Inflammatory macrophage (primary cell): Measurements from ENCODE around the gene OTOL1.
A peak's percentile ranks its signal among the peaks of the same experiment; 100 is the strongest.
"Not testable (repeated sequence)": the region's sequence is repeated elsewhere in the genome, so short reads cannot be mapped to it uniquely, and the experiment has no call there.

Experiments
- DNase-seq, 2 donors: peaks; one replicate each; pipeline ENCODE4 v3.0.0-alpha.2; 2020 to 2022
- total RNA-seq, 18 experiments: gene quantifications; one replicate each; lab custom pipeline; 2026; ENCODE audit warnings: mixed read lengths in 6 of 18, inconsistent platforms in 2 of 18; lab: John Stamatoyannopoulos, UW

OTOL1 gene
- total RNA-seq = 0 to 0.08 (median 0) reads per million in 18 experiments

DNA sequence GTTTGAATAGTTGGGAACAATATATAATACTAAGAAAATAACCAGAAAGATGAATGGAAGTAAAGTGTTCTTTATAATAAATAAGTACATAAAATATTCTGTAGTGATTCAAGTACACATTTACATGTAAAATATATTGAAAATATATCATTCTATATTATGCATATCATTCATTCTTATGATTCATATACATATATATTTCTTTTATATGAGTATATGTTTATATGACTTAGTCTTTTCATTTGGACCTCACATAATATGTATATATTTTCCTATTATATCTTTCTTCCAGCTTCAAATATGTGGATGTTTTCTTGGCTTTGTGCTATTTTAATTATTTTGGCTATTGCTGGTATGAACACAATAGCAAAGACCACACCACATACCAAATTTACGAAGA is at the start of gene OTOL1:
TSS of gene OTOL1 (plus strand) at position 301 of the 400 bp plus-strand sequence. CDS start at position 301, 0 bp downstream.
- DNase-seq = no peak

DNA sequence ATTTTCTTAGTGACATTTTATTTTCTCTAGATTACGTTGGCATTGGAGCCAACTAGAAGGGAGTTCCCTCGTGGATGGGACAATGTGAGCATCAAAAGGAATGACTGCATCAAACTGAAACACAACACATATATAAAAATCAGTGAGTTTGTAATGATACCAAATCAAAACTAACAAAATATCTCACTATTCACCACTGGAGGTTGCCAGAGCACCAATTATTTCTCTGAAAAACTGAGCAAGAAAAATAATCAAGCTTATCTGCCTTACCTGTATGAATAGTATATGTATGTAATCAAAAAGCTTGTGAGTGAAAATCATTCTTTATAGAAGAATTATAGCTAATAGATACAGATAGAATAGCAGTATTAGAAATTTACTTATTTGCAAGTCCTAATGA is 46.8 kb upstream of the OTOL1 start:
- no peak for DNase-seq

DNA sequence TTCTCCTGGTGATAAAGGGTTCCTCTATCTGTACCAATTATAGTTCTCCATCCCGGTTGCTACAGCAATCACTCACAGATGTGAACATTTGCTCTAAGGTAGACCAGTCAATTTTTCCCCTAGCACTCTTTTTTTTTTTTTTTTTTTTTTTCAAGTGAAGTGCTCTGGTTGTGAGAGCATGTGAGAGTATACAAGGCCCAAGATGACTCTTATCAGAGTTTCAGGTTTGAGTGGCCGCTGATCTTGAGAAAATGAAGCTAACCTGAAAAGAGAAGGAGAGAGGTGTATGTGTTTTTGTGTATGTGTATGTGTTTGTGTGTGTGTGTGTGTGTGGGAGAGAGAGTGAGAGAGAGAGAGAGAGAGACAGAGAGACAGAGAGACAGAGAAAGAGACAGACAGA is 44.4 kb upstream of the OTOL1 start:
- DNase-seq = no peak

DNA sequence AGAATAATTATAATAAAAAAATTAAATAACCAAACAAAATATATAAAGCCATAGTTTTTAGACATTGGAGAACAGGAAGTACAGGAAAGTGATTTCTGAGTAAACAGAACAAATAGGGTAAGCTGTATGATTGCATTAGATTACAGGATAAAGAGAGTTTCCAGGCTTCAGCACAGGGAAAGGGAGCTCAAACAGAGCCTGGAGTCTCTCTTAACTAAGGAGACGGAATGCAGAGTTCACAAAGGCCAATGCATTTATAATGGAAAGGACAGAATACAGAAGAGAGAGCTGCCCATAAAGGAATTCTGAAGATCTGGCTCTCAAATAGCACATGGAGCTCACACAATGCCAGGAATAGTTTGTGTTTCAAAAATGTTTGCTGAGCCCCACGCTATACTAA is 42.0 kb upstream of the OTOL1 start:
- DNase-seq = no peak

DNA sequence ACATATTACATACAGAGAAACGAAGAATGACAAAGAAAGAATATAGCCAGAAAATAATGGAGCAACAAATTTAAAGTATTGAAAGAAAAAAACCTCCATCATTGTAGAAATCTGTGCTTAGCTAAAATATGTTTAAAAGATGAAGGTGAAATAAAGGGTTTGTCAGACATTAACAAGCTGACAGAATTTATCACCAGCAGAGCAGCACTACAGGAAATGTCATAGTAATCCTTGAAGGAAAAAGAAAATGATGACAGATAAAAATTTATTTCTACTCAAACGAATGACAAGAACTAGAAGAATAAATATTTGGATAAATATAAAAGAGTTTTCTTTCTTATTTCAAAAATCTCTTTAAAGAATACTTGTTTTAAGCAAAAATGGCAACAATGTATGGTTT is 40.6 kb upstream of the OTOL1 start:
- no peak for DNase-seq

DNA sequence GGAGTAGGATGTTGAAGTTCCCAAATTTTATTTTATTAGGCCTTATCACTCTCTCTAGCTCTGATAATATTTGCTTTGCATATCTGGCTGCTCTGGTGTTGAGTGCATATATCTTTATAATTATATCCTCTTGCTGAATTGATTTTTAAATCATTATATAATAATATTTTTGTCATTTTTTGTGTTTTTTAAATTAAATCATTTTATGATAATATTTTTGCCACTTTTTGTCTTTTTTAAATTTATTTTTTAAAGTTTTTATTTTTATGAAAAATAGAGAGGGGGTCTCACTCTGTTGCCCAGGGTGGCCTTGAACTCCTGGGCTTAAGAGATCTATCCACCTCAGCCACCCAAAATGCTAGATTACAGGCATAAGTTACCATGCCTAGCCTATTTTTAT is 34.5 kb upstream of the OTOL1 start:
- no peak for DNase-seq

DNA sequence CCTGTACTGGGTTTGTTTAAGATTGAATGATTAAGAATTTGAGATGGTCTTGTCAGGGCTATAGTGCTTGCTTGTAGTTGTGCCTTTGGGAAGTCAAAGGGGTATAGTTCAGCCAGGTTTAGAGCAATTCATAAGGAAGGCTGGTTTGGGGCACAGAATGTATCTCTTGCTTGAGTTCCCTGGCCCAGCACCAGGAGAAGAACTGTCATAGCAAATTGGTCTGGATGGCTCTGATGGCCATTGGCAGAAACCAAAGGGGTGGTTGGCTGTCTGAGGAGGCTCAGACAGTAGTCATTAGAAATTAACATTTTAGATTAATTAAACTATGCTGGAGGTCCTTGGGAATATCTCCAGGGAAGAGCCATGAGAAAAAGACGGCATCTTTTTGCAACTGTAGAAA is 25.4 kb upstream of the OTOL1 start:
- DNase-seq = no peak

DNA sequence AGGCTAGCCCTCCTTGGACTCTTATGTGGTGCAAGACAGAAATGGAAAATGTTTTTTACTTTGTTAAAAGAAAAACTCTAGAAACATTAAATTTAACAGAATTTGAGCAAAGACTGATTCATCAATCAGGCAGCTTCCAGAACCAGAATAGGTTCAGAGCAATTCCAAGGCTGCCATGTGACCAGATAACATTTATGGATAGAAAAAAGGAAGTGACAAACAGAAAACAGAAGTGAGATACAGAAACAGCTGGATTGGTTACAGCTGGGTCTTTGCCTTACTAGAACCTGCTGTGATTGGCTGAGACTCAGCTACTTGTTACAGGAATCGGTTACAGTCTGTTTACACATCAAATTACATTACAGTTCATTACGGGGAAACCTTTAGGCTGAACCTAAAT is 22.5 kb upstream of the OTOL1 start:
- no peak for DNase-seq

DNA sequence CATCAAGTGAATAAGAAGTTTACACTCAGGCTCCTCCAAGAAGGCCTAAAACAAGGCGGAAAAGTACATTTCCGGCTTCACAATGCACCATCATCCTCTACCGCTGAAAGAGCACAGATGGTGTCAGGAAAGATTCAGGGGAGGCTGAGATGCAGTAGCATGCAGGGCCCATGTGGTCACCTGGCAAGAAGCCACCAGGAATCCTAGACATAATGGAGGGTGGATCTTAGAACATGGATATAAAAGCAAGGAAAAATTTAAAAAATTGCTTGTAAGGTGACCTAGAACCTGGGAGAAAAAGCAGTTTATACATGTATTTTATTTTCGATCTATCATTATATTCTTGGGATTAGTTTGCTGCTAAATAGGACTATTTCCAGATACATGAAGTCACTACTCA is 21.9 kb upstream of the OTOL1 start:
- DNase-seq = no peak

DNA sequence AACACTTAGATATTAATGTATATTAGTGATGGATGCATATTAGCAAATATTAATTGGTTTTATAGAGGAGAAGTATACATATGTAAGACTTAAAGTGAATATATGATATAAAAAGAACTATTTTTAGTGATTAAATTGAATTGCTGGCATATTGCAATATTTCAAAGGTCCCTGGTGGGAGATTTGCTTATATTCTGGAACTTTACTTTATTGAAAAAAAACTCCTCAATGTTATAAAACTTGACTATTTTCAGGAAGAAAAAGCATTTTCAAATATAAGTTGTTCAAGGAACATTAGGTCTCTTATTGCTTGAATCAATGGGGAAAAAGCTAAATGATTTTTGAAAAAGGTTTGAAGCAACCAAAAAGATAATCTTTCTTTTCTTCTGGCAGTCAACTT is 21.4 kb upstream of the OTOL1 start:
- no peak for DNase-seq

DNA sequence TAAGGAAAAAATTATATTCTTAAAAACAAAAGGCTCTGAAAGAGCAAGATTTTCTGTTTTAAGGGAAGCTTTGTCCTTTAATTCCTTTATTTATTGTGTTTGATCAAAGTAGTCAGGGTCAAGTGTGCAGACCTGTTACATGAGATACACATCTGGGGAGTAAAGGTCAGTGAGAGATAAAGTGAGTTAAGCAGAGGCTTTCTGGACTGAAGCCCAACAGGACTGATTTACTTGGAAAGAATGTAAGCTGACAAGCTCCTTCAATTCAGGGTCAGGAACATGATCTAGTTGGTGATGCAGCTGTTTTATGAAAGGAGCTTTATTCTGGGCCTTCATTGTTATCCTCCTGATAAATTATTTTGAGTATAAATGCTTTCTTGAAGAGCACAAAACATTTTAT is 20.7 kb upstream of the OTOL1 start:
- DNase-seq = no peak

DNA sequence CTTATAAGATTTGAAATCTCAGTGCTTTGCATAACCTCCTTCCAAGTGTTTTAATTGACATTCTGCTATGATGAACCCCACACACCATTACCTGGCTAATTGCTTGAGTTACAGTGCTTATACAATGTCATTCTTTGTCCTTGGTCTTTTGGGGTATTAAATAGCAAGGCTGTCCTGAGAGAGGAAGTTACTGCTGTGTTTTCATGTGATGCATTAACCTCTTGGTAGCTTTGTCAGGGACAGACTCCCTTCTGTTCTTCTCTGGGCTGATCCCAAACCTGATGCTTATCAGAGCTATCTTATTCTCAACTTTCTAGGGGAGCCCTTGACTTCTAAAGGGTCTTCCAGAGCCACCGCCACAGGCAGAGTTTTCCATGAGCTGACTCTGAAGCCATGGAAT is 12.4 kb upstream of the OTOL1 start:
- DNase-seq = no peak

DNA sequence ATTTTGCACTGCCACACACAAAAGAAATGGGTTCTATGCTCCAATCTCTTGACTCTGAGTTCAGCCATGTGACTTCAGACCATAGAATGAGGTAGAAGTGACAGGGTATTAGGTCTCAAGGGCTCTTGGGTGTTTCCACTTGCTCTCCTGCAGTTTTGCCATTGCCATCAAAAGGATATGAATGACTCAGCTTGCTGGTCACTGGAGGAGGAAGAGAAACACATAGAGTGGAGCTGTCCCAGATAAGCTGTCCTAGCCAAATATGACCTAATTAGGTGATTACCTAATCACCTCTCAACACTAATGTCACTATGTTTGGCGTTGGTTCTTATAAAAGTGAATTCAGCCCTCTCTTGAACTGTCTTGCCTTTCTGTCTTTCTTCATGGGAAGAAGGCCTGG is 8.3 kb upstream of the OTOL1 start:
- peak in 1 of 2 donors; percentile 58 for DNase-seq

DNA sequence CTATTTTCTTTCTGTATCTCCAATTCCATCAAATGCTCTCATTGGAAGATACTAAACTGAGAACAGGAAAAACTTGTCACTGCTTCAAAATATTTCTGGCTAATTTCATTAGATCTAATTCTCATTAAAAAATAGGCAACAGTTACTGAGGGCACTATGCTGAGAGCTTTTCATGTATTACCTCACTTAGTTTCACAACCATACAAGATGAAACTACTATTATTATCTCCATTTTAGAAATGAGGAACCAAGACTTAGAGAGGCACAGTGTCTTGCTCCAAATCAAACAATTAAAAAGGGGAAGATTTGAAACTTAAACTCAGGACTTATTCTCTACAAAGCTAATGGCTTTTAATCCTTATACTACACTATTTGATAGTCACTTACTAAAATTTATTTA is 7.2 kb upstream of the OTOL1 start:
- peak; percentile 17 to 85 for DNase-seq

DNA sequence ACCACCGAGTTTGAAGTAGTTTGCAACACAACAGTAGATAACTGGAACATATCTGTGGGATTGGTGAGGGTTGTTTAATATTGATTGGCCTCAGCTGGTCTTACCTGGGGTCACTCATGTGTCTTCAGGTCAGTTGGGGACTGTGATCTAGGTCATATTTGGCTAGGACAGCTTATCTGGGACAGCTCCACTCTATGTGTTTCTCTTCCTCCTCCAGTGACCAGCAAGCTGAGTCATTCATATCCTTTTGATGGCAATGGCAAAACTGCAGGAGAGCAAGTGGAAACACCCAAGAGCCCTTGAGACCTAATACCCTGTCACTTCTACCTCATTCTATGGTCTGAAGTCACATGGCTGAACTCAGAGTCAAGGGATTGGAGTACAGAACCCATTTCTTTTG is 5.8 kb upstream of the OTOL1 start:
- not testable (repeated sequence) for DNase-seq

DNA sequence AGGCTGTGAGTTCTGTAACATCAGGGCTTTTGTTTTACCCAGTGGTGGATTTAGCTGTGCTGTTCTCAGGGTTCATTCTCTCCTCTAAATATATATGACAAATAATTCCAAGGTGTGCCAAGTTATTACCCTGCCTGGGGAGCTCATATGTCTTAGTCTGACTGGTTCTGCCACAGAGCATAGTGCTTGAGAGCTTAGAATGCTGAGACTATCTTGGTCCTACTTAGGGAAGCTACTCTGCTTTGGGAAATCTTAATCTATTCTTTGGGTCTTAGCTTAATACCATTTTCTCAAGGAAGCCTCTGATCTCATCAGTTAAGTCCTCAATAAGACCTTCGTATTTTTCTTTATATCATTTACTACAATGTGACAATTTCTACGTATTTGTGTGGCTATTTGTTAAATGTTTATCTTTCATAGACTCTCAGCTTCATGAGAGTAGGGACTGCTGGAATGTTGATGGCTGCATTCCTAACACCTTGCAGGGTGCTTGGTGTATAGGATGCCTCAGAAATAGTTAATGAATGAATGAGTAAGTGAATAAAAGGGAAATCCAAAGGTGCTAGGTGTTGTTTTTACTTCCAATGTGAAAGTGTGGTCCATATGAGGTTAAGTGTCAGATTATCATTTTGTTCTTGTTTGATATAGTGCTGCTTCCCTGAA is 1.8 kb downstream of the OTOL1 start:
- DNase-seq = no peak

DNA sequence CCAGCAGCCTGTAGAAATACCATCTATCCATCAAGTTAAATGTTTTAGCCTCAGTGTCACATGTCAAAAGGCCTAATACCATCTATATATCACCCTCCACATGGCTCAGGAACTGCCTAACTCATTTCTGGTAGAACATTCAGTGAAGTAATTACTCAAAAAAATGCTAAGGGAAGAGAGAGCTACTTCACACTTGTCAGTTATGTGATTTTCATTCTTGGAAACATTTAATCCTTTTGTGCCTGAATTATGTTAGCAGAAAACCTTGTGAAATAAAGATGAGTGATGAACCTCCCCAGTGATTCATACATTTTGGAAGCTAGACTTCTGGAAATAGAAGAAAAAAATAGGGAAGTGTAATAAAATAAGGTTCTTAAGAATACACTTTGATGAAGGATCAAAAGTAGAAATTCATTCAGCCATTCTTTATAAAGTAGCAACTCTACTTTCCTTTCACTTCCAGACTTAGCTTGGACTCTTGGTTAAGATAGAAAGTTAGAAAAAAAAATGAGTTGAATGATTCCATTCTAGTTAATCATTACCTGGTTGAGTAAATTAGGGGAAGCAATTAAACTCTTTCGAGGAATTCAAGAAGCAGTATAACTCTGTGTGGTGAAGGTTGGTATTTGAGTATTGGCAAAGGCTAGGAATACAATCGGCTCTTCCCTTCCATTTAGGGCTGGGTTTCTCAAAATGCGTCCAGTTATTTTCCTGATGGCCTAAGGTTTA is 3.6 kb downstream of the OTOL1 start:
- DNase-seq = peak in 1 of 2 donors; percentile 3

DNA sequence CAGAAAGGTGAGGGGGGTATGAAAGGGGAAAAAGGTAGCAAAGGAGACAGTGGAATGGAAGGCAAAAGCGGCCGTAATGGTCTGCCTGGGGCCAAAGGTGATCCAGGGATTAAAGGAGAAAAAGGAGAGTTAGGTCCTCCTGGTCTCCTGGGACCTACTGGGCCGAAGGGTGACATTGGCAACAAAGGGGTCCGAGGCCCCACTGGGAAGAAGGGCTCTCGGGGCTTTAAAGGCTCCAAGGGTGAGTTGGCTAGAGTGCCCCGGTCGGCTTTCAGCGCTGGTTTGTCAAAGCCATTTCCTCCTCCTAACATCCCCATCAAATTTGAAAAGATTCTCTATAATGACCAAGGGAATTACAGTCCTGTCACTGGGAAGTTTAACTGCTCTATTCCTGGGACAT is 6.7 kb downstream of the OTOL1 start:
- no peak for DNase-seq

DNA sequence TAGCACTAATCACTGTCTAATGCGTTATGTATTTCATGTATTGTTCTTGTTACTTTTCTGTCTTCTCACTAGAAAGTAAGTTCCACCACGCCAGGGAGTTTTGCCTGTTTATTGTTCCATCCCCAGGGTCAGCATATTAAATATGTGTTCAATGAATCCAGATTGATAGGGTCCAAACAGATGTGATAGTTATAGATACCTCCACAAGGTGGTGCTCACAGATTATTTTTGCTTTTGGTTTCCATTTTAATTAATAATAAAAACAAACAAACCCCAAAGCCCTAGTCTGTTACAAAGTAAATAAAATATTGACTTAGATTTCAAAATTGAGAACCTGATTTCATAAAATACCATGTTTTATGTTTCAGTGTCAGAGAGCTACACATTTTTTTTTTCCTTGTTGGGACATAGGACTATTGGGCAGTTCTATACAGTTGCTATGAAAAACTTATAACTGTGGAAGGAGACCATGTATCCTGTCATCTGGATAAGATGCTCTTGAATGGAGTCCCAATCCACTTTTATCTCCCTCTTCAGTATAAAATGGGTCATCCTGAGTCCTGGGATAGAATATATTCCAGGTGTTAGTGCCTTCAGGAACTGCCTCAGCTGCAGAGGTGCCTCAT is 12.4 kb downstream of the OTOL1 start:
- DNase-seq = no peak

DNA sequence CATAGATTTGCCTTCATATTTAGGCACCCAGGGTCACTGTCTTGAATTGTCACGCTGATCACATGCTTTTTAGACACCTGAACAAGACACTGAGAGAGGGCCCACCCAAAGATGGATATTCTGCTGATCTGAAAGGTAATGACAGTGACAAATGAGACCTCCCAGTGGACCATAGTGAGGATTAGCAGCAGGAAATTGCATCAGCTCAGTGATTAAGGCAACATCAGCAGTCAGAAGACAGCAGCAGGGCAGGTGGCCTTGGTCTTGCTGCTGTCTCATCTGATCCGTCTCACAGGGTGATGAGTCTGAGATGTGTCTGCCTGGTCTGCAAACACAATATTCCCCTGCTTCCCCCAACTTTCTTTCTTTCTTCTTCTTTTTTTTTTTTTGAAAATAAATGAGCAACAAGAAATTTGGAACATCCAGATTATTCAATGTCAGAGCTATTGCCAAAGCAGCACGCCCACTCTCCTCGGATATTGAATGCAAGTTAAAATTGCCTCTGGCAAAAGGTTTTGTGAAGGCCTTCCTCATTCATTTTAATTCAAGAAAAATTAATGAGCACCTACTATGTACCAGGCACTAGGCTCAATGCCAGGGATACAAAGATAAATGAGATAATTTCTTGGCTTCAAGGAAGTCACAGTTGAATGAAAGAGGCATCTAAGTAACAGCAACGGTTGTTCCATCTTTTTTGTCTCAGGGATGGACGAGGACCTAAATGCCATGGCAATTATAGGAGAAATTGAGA is 14.1 kb downstream of the OTOL1 start:
- no peak for DNase-seq

DNA sequence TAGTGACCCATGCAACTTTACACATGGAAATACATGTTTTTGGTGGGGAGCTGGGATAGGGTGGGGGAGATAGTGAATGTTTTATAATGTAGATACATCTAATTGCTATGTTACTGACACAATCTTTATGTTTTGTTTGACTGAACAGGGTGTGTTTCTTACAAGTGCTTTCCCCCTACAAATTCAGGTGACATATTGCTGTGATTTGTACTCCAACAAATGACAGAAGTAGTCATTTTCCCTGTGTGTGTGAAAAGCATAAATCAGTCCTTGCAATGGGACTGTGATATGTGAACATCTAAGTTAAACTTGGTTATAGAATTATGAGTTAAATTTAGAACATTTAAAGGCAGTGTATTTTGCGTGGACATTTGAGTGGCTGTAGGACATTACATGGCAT is 27.3 kb downstream of the OTOL1 start:
- DNase-seq = no peak

DNA sequence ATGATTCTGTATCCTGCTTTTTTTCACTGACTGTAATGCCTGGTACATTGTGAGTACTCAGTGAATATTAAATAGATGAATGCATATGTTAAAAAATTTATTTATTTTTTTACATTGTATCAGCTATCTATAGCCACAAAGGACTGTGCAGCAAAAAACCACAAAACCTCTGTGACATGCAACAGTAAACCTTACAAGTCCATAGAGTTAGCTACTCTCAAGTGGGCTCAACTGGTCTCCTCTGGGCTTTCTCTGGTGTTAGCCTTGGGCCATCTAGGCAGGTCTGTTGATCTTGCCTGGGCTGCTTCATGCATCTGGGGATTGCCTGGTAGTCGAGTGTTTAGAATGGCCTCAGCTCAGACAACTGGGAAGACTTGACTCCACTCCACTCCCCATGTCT is 35.3 kb downstream of the OTOL1 start:
- DNase-seq = no peak

DNA sequence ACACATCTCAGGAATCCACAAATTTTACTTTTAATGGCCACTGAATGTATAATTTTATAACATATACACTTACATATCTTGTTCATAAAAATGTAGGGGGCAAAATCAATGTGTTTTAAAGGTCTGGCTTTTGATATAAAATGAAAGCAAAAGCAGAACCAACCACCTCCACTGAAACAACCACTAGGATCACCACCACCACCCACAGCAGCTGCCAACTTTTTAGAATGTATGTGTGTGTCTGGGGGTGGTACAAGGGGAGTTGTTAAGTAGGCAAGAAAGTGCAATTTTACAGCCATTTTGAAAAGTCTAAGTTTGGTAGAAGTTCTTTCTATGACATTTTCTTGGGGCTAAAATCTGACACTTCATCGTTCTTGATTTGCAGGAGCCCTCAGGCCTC is 44.0 kb downstream of the OTOL1 start:
- DNase-seq = no peak
